K562 (cell line): ENCODE measurements around the gene CRYBG1. TPM values are rescaled to one million over a fixed set of nuclear protein-coding genes. Genes with fewer than 3 reads are reported as not detected.

Source experiments
- BCLAF1 ChIP-seq, 2 experiments: fragments of 450-650 bp in 1 of 2; IDR thresholded peaks; 2 replicates each; pipeline ENCODE4 v1.6.1; 2011 to 2017; ENCODE audit warnings: low read depth in 2 of 2, antibody characterized with exemption in 1 of 2, borderline replicate concordance in 1 of 2, low read length in 1 of 2, mild to moderate bottlenecking in 1 of 2, mixed read lengths in 1 of 2; ENCODE audit not compliant: control insufficient read depth in 1 of 2
- ETV5 ChIP-seq: sonication (generic); formaldehyde crosslinking; IDR thresholded peaks from 2 replicates; pipeline ENCODE4 v1.4.0; 2020; ENCODE audit warnings: low read depth, mild to moderate bottlenecking, missing genetic modification reagents
- FOXA1 ChIP-seq: fragments of 450-650 bp; IDR thresholded peaks from 2 replicates; pipeline ENCODE4 v1.6.1; 2016; ENCODE audit warnings: mild to moderate bottlenecking, borderline replicate concordance
- GATAD2A ChIP-seq: fragments of 450-650 bp; IDR thresholded peaks from 2 replicates; pipeline ENCODE4 v1.6.1; 2017
- HDAC1 ChIP-seq, 2 experiments: fragments of 450-650 bp; IDR thresholded peaks; 2 replicates each; pipeline ENCODE4 v1.6.1; 2016 to 2017; ENCODE audit warnings: inconsistent platforms in 1 of 2, mild to moderate bottlenecking in 1 of 2, moderate library complexity in 1 of 2
- HNRNPK ChIP-seq: fragments of 200-400 bp; formaldehyde crosslinking; IDR thresholded peaks from one replicate; pipeline ENCODE4 v1.6.1; 2018; ENCODE audit warnings: mild to moderate bottlenecking, low read depth, low read length; ENCODE audit not compliant: poor library complexity, severe bottlenecking
- NONO ChIP-seq, 2 experiments: fragments of 200-400 bp in 1 of 2; fragments of 450-650 bp in 1 of 2; formaldehyde crosslinking in 1 of 2; IDR thresholded peaks; 2 replicates each; pipeline ENCODE4 v1.6.1; 2017; ENCODE audit warnings: low read depth in 2 of 2, mild to moderate bottlenecking in 2 of 2, moderate library complexity in 2 of 2, low read length in 1 of 2
- PHF8 ChIP-seq: fragments of 200-600 bp; sonication (generic); IDR thresholded peaks from 2 replicates; pipeline ENCODE4 v1.6.1; 2012; ENCODE audit warnings: mixed run types, mild to moderate bottlenecking, inconsistent platforms, low read length, moderate library complexity, borderline replicate concordance
- SIN3B ChIP-seq: fragments of 450-650 bp; IDR thresholded peaks from 2 replicates; pipeline ENCODE4 v1.6.1; 2017; ENCODE audit warnings: low read depth, mild to moderate bottlenecking, moderate library complexity
- SLC30A9 ChIP-seq: fragments of 250-450 bp; sonication (Bioruptor Pico); IDR thresholded peaks from 2 replicates; pipeline ENCODE4 v1.8.0; 2022; ENCODE audit warnings: mild to moderate bottlenecking, moderate library complexity
- SMARCE1 ChIP-seq: fragments of 450-650 bp; IDR thresholded peaks from 2 replicates; pipeline ENCODE4 v1.7.1; 2016; ENCODE audit warnings: mild to moderate bottlenecking
- TGIF2 ChIP-seq: sonication (generic); formaldehyde crosslinking; IDR thresholded peaks from 2 replicates; pipeline ENCODE4 v1.8.1; 2022; ENCODE audit warnings: mild to moderate bottlenecking, missing genetic modification reagents, moderate library complexity
- THRAP3 ChIP-seq: fragments of 450-650 bp; IDR thresholded peaks from 2 replicates; pipeline ENCODE4 v1.6.1; 2016; ENCODE audit warnings: mild to moderate bottlenecking, inconsistent platforms, borderline replicate concordance
- TOE1 ChIP-seq, 2 experiments: fragments of 450-650 bp in 1 of 2; sonication (generic) in 1 of 2; formaldehyde crosslinking in 1 of 2; IDR thresholded peaks; 2 replicates each; pipeline versions ENCODE4 v1.7.1 to v1.8.0; 2016 to 2022; ENCODE audit warnings: borderline replicate concordance in 2 of 2, mild to moderate bottlenecking in 2 of 2, antibody characterized with exemption in 1 of 2, inconsistent platforms in 1 of 2, low read depth in 1 of 2, missing genetic modification reagents in 1 of 2, moderate library complexity in 1 of 2
- YY1 ChIP-seq, 3 experiments: IDR thresholded peaks; 2 replicates each; pipeline ENCODE4 v1.6.1; 2011; ENCODE audit warnings: low read length in 2 of 3, mild to moderate bottlenecking in 2 of 3, moderate library complexity in 2 of 3, borderline replicate concordance in 1 of 3, control low read depth in 1 of 3, low read depth in 1 of 3; ENCODE audit not compliant: insufficient read depth in 3 of 3, insufficient replicate concordance in 2 of 3, control insufficient read depth in 1 of 3, insufficient read length in 1 of 3; ENCODE audit errors: extremely low read depth in 1 of 3
- ZNF707 ChIP-seq: fragments of 250-450 bp; sonication (Bioruptor Pico); conservative IDR thresholded peaks from 2 replicates; pipeline ENCODE4 v1.8.0; 2022; ENCODE audit warnings: inconsistent platforms, mild to moderate bottlenecking, moderate library complexity
- polyA plus RNA-seq, 8 experiments: library from polyadenylated mRNA; depleted of rRNA in 4 of 8; stranded (reverse) in 5 of 8; unstranded in 3 of 8; fragments of >200 nt; fragmentation: Nextera tagmentation in 2 of 8; fragmentation: Illumina TruSeq in 1 of 8; extraction: Ambion mirVana in 2 of 8; extraction: Trizol in 1 of 8; gene quantifications; 2 replicates each; pipeline versions ENCODE4 v1.2.1 to v1.2.3, GENCODE V29; 2011 to 2014; ENCODE audit warnings: inconsistent platforms in 1 of 8, missing spikeins in 1 of 8
- total RNA-seq, 7 experiments: library from RNA; depleted of rRNA in 6 of 7; stranded (reverse); fragments of >200 nt in 6 of 7; fragmentation: Illumina TruSeq in 2 of 7; extraction: Trizol in 2 of 7; gene quantifications; 2 replicates each; pipeline versions ENCODE4 v1.2.1 to v1.2.3, GENCODE V29; 2011 to 2021; ENCODE audit warnings: low replicate concordance in 1 of 7
- TF ChIP-seq, protein P1 (sequence below), 3 experiments: fragments of 200-800 bp in 1 of 3; sonication (Bioruptor generic) in 1 of 3; sonication (generic) in 1 of 3; formaldehyde crosslinking in 1 of 3; IDR thresholded peaks; 2 replicates each; pipeline versions ENCODE4 v1.6.1 to v1.8.0; 2016 to 2022; ENCODE audit warnings: mild to moderate bottlenecking in 2 of 3, missing compliant biosample characterization in 2 of 3, missing genetic modification characterization in 2 of 3, missing genetic modification reagents in 1 of 3
- TF ChIP-seq, protein P2 (sequence below), 2 experiments: fragments of 450-650 bp in 1 of 2; sonication (generic) in 1 of 2; formaldehyde crosslinking in 1 of 2; IDR thresholded peaks in 1 of 2; conservative IDR thresholded peaks in 1 of 2; 2 replicates each; pipeline versions ENCODE4 v1.6.1 to v1.8.1; 2016 to 2023; ENCODE audit warnings: mild to moderate bottlenecking in 2 of 2, moderate library complexity in 2 of 2, inconsistent platforms in 1 of 2, missing genetic modification reagents in 1 of 2

CRYBG1 gene
- total and polyA plus RNA-seq, 9 of the 15 experiments (the other 6 are each of a cell fraction or from before 2014, with no cell fraction given), result 0.07 to 0.47 (median 0.11) TPM

DNA sequence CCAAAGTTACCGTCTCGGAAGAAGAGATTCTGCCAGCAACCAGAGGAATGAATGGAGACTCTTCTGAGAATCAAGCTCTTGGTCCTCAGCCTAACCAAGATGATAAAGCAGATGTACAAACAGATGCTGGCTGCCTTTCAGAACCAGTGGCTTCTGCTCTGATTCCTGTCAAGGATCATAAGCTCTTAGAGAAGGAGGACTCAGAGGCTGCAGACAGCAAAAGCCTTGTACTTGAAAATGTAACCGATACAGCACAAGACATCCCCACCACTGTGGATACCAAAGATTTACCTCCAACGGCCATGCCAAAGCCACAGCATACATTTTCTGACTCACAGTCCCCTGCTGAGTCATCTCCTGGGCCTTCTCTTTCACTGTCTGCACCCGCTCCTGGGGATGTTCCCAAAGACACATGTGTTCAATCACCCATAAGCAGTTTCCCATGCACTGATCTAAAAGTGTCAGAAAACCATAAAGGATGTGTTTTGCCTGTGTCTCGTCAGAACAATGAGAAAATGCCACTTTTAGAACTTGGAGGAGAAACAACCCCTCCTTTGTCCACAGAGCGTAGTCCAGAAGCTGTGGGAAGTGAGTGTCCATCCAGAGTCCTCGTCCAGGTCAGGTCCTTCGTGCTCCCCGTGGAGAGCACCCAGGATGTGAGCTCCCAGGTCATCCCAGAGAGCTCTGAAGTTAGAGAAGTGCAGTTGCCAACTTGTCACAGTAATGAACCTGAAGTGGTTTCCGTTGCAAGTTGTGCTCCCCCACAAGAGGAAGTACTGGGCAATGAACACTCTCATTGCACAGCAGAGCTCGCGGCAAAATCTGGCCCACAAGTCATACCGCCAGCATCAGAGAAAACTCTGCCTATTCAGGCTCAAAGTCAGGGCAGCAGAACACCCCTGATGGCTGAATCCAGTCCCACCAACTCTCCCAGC lies 159.2 kb downstream of the CRYBG1 start (continued):
- TF ChIP-seq, protein P1, sequence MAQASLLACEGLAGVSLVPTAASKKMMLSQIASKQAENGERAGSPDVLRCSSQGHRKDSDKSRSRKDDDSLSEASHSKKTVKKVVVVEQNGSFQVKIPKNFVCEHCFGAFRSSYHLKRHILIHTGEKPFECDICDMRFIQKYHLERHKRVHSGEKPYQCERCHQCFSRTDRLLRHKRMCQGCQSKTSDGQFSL (CRISPR knock-in tag; IDR thresholded peaks at IDR 0.05), result 0 out of 2 replicates have a peak, but pooled peaks have one; percentile 30
- TF ChIP-seq, protein P1 (tag; IDR thresholded peaks at IDR 0.05), result no peak
- TF ChIP-seq HNRNPK, result no peak
- TF ChIP-seq TGIF2 (CRISPR knock-in tag), result no peak
- TF ChIP-seq ZNF707 (CRISPR knock-in tag), result no peak
- TF ChIP-seq HDAC1 (IDR thresholded peaks at IDR 0.05), result peak in 1 of 2 experiments; percentile 59; a peak in 2 of 4 replicates
- no peak for TF ChIP-seq BCLAF1 (IDR thresholded peaks at IDR 0.05; ENCODE audit: borderline replicate concordance in 1 of 2, control insufficient read depth in 1 of 2, low read depth in 2 of 2, low read length in 1 of 2)
- peak; percentile 44; the same call in 1 of the 2 replicates for TF ChIP-seq ETV5 (CRISPR knock-in tag)
- no peak for TF ChIP-seq PHF8
- TF ChIP-seq NONO (IDR thresholded peaks at IDR 0.05; ENCODE audit: low read depth in 2 of 2, low read length in 1 of 2), result no peak
- TF ChIP-seq SMARCE1, result peak; percentile 78
- TF ChIP-seq TOE1 (IDR thresholded peaks at IDR 0.05; ENCODE audit: borderline replicate concordance), result no peak
- TF ChIP-seq TOE1 (CRISPR knock-in tag; IDR thresholded peaks at IDR 0.05; ENCODE audit: borderline replicate concordance, low read depth), result no peak
- TF ChIP-seq FOXA1, result no peak
- peak in 2 of 3 experiments; percentile 26 to 34 for TF ChIP-seq YY1 (IDR thresholded peaks at IDR 0.05; ENCODE audit: borderline replicate concordance in 1 of 3, control insufficient read depth in 1 of 3, extremely low read depth in 1 of 3, insufficient read depth in 3 of 3, insufficient read length in 1 of 3, insufficient replicate concordance in 2 of 3, low read depth in 1 of 3, low read length in 2 of 3)
- TF ChIP-seq, protein P2, sequence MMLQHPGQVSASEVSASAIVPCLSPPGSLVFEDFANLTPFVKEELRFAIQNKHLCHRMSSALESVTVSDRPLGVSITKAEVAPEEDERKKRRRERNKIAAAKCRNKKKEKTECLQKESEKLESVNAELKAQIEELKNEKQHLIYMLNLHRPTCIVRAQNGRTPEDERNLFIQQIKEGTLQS (IDR thresholded peaks at IDR 0.05), result peak; percentile 87
- TF ChIP-seq, protein P2 (CRISPR knock-in tag; conservative IDR thresholded peaks at IDR 0.05), result no peak
- no peak for TF ChIP-seq SIN3B
- TF ChIP-seq GATAD2A, result no peak
- TF ChIP-seq SLC30A9 (CRISPR knock-in tag), result no peak
- TF ChIP-seq THRAP3, result no peak
